SJSA1 (cell line): ENCODE results near the gene PARP1. TPM values are rescaled to one million over a fixed set of nuclear protein-coding genes. Genes with fewer than 3 reads are reported as not detected.

Experiments
- DNase-seq, 2 experiments: peaks; one replicate each; pipeline ENCODE4 v3.0.0-alpha.2; 2015 to 2020; ENCODE audit warnings: low spot score in 2 of 2, low read depth in 1 of 2
- H3K27ac ChIP-seq: fragments of 250-450 bp; sonication (Bioruptor Pico); 2 replicates; pipeline ENCODE4 v1.5.1; 2020; ENCODE audit warnings: mild to moderate bottlenecking, moderate library complexity
- H3K27me3 ChIP-seq: fragments of 250-450 bp; sonication (Bioruptor Pico); replicated peaks from 2 replicates; pipeline ENCODE4 v1.5.1; 2020; ENCODE audit warnings: mild to moderate bottlenecking, moderate library complexity
- H3K36me3 ChIP-seq: fragments of 250-450 bp; sonication (Bioruptor Pico); 2 replicates; pipeline ENCODE4 v1.5.1; 2020; ENCODE audit warnings: mild to moderate bottlenecking
- H3K4me1 ChIP-seq: fragments of 250-450 bp; sonication (Bioruptor Pico); replicated peaks from 2 replicates; pipeline ENCODE4 v1.6.1; 2021; ENCODE audit warnings: mild to moderate bottlenecking
- H3K4me3 ChIP-seq: fragments of 250-450 bp; sonication (Bioruptor Pico); 2 replicates; pipeline ENCODE4 v1.5.1; 2020; ENCODE audit warnings: mild to moderate bottlenecking
- H3K9me3 ChIP-seq: fragments of 250-450 bp; sonication (Bioruptor Pico); replicated peaks from 2 replicates; pipeline ENCODE4 v1.5.1; 2020; ENCODE audit warnings: mild to moderate bottlenecking
- total RNA-seq: library from RNA; depleted of rRNA; stranded (reverse); fragments of >200 nt; shearing (Covaris generic); gene quantifications from 2 replicates; pipeline ENCODE4 v1.2.3, GENCODE V29; 2014

The PARP1 gene
- total RNA-seq, 1 experiment from 2014 or later: 160 TPM

DNA sequence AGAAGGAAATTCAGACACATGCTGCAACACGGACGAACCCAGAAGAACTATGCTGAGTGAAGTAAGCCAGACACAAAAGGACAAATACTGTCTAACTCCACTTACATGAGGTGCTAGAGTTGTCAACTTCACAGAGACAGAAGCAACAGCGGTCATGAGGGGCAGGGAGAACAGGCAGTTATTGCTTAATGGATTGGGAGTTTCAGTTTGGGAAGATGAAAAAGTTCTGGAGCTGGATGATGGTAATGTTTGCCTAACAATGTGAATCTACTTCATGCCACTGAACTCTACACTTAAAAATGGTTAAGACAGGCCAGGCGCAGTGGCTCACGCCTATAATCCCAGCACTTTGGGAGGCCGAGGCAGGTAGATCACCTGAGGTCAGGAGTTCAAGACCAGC is 12.1 kb downstream of the PARP1 start:
- Histone ChIP-seq H3K4me1 (no peaks in the 10 kb centered on the region), H3K36me3 (peaks cover 74% of the 10 kb centered on the region)
- no peak for DNase-seq

GRCh38 chr1:226394462-226394861 is 13.4 kb downstream of the PARP1 start:
- H3K4me3 ChIP-seq: no peak overlapping the region
- peaks cover 74% of the 10 kb centered on the region for H3K36me3 ChIP-seq
- no peaks in the 10 kb centered on the region for H3K4me1 ChIP-seq
- no peaks in the 10 kb centered on the region for H3K27me3 ChIP-seq
- H3K9me3 ChIP-seq: no peaks in the 10 kb centered on the region
- H3K27ac ChIP-seq: no peak overlapping the region
- no peak for DNase-seq

More for the DNA sequence above, 12.1 kb downstream of the PARP1 start:
- Histone ChIP-seq H3K9me3 (no peaks in the 10 kb centered on the region), H3K27me3 (no peaks in the 10 kb centered on the region), H3K4me3 (no peak overlapping the region), H3K27ac (no peak overlapping the region)

- Histone ChIP-seq H3K4me3 (no peak overlapping the region), H3K36me3 (peaks cover 90% of the 10 kb centered on the region), H3K27ac (no peak overlapping the region), H3K9me3 (no peaks in the 10 kb centered on the region), H3K27me3 (no peaks in the 10 kb centered on the region), H3K4me1 (no peaks in the 10 kb centered on the region)
- no peak for DNase-seq
These were observed 17.2 kb downstream of the PARP1 start for GRCh38 chr1:226390681-226391080.

GRCh38 chr1:226388131-226388530 is 19.8 kb downstream of the PARP1 start:
- no peak for DNase-seq
- Histone ChIP-seq H3K4me1 (no peaks in the 10 kb centered on the region), H3K4me3 (no peak overlapping the region), H3K27ac (no peak overlapping the region), H3K27me3 (no peaks in the 10 kb centered on the region), H3K36me3 (peaks cover 94% of the 10 kb centered on the region), H3K9me3 (no peaks in the 10 kb centered on the region)

DNA sequence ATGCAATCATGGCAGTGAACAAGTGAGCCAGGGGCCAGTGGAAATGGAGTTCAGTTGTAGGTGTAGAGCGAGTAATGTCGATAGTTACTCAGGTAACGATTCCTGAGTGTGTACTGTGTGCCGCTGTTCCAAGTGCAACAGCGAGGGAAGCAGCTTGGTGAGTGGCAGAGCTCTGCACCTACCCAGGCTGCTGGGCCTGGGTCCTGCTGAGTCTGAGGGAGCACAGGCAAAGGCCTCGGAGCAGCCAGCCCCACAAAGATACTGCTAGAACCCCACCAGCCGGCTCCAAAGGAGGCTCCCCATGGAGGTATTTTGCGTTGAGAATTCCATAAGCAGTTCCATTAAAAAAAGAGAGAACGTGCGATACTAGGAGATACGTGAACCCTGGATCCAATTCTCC is 23.2 kb downstream of the PARP1 start:
- DNase-seq: no peak
- H3K36me3 ChIP-seq: peaks cover 96% of the 10 kb centered on the region
- no peak overlapping the region for H3K4me3 ChIP-seq
- no peaks in the 10 kb centered on the region for H3K27me3 ChIP-seq
- H3K27ac ChIP-seq: no peak overlapping the region
- H3K9me3 ChIP-seq: no peaks in the 10 kb centered on the region
- H3K4me1 ChIP-seq: no peaks in the 10 kb centered on the region

GRCh38 chr1:226384040-226384439 is 23.9 kb downstream of the PARP1 start:
- H3K4me3 ChIP-seq: no peak overlapping the region
- H3K27me3 ChIP-seq: no peaks in the 10 kb centered on the region
- DNase-seq: no peak
- H3K27ac ChIP-seq: no peak overlapping the region
- peaks cover 97% of the 10 kb centered on the region for H3K36me3 ChIP-seq
- no peaks in the 10 kb centered on the region for H3K9me3 ChIP-seq
- H3K4me1 ChIP-seq: no peaks in the 10 kb centered on the region

- no peaks in the 10 kb centered on the region for H3K9me3 ChIP-seq
- H3K4me3 ChIP-seq: no peak overlapping the region
- no peak overlapping the region for H3K27ac ChIP-seq
- H3K36me3 ChIP-seq: peaks cover 97% of the 10 kb centered on the region
- H3K27me3 ChIP-seq: no peaks in the 10 kb centered on the region
- no peaks in the 10 kb centered on the region for H3K4me1 ChIP-seq
- no peak for DNase-seq
These were observed 25.9 kb downstream of the PARP1 start for GRCh38 chr1:226382030-226382429.

GRCh38 chr1:226381226-226381998 is 26.5 kb downstream of the PARP1 start:
- Histone ChIP-seq H3K4me1 (no peaks in the 10 kb centered on the region), H3K27me3 (no peaks in the 10 kb centered on the region), H3K36me3 (peaks cover 97% of the 10 kb centered on the region), H3K4me3 (no peak overlapping the region), H3K27ac (no peak overlapping the region), H3K9me3 (no peaks in the 10 kb centered on the region)
- no peak for DNase-seq

DNA sequence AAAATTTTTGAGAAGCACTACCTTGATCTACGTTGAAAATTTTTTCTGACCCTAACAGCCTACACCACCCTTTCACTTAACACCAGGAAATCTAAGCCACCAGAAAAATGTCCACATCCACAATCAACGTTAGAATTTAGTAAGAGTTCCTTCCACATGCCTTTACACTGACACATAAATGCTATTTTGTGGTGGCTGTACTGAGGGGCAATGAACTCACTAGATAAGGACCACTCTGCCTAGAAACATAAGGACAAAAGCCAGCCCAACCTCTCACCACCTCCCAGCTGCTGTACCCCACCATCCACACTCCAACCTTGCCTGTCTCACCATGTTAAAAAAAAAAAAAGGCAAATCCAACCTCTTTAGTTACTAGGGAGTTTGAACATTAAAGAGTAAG is 29.8 kb downstream of the PARP1 start:
- no peaks in the 10 kb centered on the region for H3K4me1 ChIP-seq
- no peak for DNase-seq
- peaks cover 97% of the 10 kb centered on the region for H3K36me3 ChIP-seq
- no peak overlapping the region for H3K27ac ChIP-seq
- no peaks in the 10 kb centered on the region for H3K9me3 ChIP-seq
- H3K27me3 ChIP-seq: no peaks in the 10 kb centered on the region
- H3K4me3 ChIP-seq: no peak overlapping the region

GRCh38 chr1:226376300-226376699 is 31.6 kb downstream of the PARP1 start:
- Histone ChIP-seq H3K4me1 (no peaks in the 10 kb centered on the region), H3K9me3 (no peaks in the 10 kb centered on the region), H3K36me3 (peaks cover 97% of the 10 kb centered on the region), H3K4me3 (no peak overlapping the region), H3K27ac (no peak overlapping the region), H3K27me3 (no peaks in the 10 kb centered on the region)
- DNase-seq: no peak

DNA sequence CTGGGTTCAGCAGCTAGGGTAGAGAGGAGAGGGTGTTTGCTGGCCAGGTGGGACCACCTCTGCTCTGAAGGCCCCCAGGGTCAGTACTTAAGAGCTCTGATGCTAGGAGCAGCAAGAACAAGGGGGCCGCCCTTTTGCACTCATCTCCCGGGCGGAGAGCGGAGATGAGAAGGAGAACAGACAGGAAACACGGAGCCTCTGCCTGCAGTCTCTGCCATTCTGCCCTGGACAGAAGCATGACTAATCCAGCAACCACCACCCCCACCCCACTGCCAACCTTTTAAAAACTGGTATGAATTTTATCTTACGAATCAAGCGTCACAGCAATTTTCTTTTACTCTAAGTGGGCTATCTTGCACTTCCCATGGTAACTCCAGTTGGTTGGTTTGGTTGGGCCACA is 34.5 kb downstream of the PARP1 start:
- Histone ChIP-seq H3K27ac (no peak overlapping the region), H3K36me3 (peaks cover 93% of the 10 kb centered on the region), H3K27me3 (no peaks in the 10 kb centered on the region), H3K4me1 (no peaks in the 10 kb centered on the region), H3K9me3 (no peaks in the 10 kb centered on the region), H3K4me3 (no peak overlapping the region)
- DNase-seq: no peak

- Histone ChIP-seq H3K27me3 (no peaks in the 10 kb centered on the region), H3K9me3 (no peaks in the 10 kb centered on the region), H3K27ac (no peak overlapping the region), H3K4me1 (no peaks in the 10 kb centered on the region), H3K36me3 (peaks cover 95% of the 10 kb centered on the region), H3K4me3 (no peak overlapping the region)
- no peak for DNase-seq
These were observed 35.0 kb downstream of the PARP1 start for GRCh38 chr1:226372885-226373284.

- Histone ChIP-seq H3K27me3 (no peaks in the 10 kb centered on the region), H3K36me3 (peaks cover 95% of the 10 kb centered on the region), H3K27ac (no peak overlapping the region), H3K4me1 (peaks cover 3% of the 10 kb centered on the region; the same call in 1 of the 2 replicates), H3K9me3 (no peaks in the 10 kb centered on the region), H3K4me3 (no peak overlapping the region)
- DNase-seq: no peak
These were observed 35.9 kb downstream of the PARP1 start for GRCh38 chr1:226371866-226372490.

DNA sequence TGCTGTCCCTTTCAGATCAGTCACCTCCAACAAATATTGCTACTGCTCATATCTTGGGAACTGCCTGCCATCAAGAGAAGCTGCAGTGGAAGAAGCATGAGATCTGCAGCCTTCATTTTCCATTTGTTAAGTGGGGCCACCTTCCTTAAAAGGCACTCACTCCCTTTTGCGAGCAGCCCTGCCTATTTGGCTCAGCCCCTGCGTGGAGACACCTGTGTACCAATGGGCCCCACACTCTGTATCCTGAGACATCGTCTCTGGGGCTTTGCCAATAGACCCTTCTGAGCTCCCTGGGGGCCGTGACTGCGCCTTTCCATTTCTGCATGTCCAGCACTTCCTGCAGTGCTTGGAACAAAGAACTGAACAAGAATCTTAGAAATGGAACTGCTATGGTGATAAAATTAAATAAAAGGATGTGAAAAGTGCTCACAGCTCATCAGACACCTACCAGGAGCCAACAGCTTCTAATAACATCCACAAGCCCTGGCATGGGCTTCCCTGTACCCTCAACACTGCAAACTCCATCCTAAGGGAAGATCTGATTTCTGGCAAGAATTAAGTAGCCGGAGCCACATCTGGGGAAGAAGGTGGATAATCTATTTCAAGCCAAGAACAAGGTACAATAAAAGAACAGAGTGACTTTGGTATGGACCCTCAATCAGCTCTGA is 36.7 kb downstream of the PARP1 start:
- Histone ChIP-seq H3K36me3 (peaks cover 95% of the 10 kb centered on the region), H3K4me3 (no peak overlapping the region), H3K4me1 (peaks cover 11% of the 10 kb centered on the region), H3K27me3 (no peaks in the 10 kb centered on the region), H3K9me3 (no peaks in the 10 kb centered on the region), H3K27ac (no peak overlapping the region)
- DNase-seq: no peak
